Kidney epithelial cell (primary cell): ENCODE data around the gene RALY. TPM values are rescaled to one million over a fixed set of nuclear protein-coding genes. Genes with fewer than 3 reads are reported as not detected.

ENCODE experiments used
- DNase-seq: peaks from one replicate; pipeline ENCODE4 v3.0.0-alpha.2; 2010; ENCODE audit warnings: low read depth
- H3K27me3 ChIP-seq: 2 replicates; pipeline ENCODE4 v1.6.0; 2011; ENCODE audit warnings: low read length; ENCODE audit not compliant: control insufficient read depth, insufficient read depth
- H3K36me3 ChIP-seq: 2 replicates; pipeline ENCODE4 v1.5.1; 2011; ENCODE audit warnings: low read length; ENCODE audit not compliant: control insufficient read depth, insufficient read depth
- H3K4me3 ChIP-seq: 2 replicates; pipeline ENCODE4 v1.5.1; 2011; ENCODE audit warnings: low read depth, mild to moderate bottlenecking, control low read depth, low read length
- total RNA-seq: library from RNA; depleted of rRNA; stranded (reverse); fragments of >200 nt; gene quantifications from 2 replicates; pipeline ENCODE4 v1.2.3, GENCODE V29; 2015
- TF ChIP-seq, protein P1 (sequence below): IDR thresholded peaks from 2 replicates; pipeline ENCODE4 v1.5.1; 2011; ENCODE audit warnings: mild to moderate bottlenecking, moderate library complexity, low read length, control low read depth, inconsistent platforms; ENCODE audit not compliant: insufficient read depth, poor library complexity, severe bottlenecking

The RALY gene
- total RNA-seq, 1 donor from 2014 or later = 138 TPM

- H3K4me3 ChIP-seq = no peak overlapping the region
- TF ChIP-seq, protein P1, sequence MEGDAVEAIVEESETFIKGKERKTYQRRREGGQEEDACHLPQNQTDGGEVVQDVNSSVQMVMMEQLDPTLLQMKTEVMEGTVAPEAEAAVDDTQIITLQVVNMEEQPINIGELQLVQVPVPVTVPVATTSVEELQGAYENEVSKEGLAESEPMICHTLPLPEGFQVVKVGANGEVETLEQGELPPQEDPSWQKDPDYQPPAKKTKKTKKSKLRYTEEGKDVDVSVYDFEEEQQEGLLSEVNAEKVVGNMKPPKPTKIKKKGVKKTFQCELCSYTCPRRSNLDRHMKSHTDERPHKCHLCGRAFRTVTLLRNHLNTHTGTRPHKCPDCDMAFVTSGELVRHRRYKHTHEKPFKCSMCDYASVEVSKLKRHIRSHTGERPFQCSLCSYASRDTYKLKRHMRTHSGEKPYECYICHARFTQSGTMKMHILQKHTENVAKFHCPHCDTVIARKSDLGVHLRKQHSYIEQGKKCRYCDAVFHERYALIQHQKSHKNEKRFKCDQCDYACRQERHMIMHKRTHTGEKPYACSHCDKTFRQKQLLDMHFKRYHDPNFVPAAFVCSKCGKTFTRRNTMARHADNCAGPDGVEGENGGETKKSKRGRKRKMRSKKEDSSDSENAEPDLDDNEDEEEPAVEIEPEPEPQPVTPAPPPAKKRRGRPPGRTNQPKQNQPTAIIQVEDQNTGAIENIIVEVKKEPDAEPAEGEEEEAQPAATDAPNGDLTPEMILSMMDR = no peak
- no peak for DNase-seq
- no peaks in the 10 kb centered on the region for H3K27me3 ChIP-seq
- H3K36me3 ChIP-seq = no peaks in the 10 kb centered on the region
Observed at GRCh38 chr20:34033903-34034302, 40.2 kb downstream of the RALY start.

GRCh38 chr20:34037121-34037520, 43.4 kb downstream of the RALY start:
- H3K36me3 ChIP-seq = no peaks in the 10 kb centered on the region
- TF ChIP-seq, protein P1 = no peak
- no peaks in the 10 kb centered on the region for H3K27me3 ChIP-seq
- DNase-seq = no peak
- no peak overlapping the region for H3K4me3 ChIP-seq

GRCh38 chr20:34037767-34038166, 44.1 kb downstream of the RALY start:
- no peak for DNase-seq
- TF ChIP-seq, protein P1 = no peak
- H3K27me3 ChIP-seq = no peaks in the 10 kb centered on the region
- no peaks in the 10 kb centered on the region for H3K36me3 ChIP-seq
- no peak overlapping the region for H3K4me3 ChIP-seq

DNA sequence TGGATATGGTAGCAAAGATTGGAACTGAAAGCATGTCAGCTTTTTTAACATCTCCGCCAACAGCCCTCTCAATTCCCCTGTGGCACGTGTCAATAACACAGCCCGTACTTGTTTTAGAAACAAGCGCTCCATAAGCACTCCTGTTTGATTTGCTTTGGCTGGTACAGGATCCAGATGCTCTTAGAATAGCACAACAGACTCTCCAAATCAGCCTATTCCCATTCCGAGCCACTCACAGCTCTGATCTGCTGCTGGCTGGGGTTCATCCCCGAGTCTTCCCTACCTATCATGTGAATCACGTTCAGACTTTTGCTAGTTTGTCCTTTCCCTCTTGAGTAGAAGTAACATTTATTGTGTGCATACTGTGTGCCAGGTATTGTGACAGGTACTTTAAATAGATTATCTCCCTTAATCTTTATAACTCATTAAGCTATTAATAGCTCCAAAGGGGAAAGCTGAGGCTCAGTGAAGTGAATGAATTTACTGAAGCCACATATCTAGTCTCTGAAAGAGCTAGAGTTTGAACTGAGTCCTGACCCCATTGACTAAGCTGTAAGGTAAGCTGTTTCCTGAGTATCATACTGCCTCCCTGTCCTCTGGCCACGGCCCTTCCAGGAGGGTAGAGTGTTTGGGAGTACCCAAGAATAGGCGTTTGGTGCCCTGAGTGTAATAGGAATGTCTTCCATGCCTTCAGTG, 46.7 kb downstream of the RALY start:
- no peak overlapping the region for H3K4me3 ChIP-seq
- no peaks in the 10 kb centered on the region for H3K27me3 ChIP-seq
- H3K36me3 ChIP-seq = no peaks in the 10 kb centered on the region
- TF ChIP-seq, protein P1 = no peak
- no peak for DNase-seq

DNA sequence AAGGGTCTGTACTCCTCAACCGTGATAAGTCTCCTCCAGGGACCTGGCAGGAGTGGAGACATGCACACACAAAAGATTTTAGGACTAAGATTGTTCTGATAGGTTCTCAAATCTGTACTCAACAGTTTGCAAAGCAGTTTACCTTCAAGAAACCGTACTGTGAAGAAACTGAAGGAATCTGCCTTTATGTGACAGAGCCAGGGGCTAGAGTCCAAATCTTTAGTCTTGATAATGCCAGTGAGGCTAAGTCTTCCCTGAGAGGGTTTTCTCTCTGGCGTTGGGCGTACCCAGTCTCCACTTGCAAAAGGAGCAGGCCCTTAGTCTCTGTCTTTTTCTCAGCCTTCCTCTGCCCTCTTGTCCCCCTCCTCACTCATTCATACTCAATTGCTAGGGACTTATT, 47.5 kb downstream of the RALY start:
- Histone ChIP-seq H3K4me3 (no peak overlapping the region), H3K27me3 (no peaks in the 10 kb centered on the region)
- TF ChIP-seq, protein P1 = no peak

DNA sequence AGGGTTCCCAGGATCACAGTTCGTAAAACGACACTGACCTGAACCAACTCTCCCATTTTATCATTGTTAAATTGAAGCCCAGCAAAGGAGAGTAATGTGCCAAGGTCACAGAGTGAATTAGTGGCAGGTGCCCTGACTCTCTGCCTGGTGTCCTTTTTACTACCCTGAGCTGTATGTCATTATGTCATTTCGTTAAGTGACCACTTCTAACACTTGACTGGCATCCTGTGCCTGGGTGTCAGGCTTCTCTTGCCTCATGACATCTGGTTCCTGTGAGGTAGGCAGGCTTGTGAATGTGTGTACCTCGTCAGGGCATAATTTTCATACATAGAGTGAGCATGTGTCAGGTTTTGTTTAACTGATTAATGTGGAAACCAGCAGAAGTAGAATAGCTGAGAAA, 48.6 kb downstream of the RALY start:
- Histone ChIP-seq H3K36me3 (no peaks in the 10 kb centered on the region), H3K4me3 (no peak overlapping the region), H3K27me3 (no peaks in the 10 kb centered on the region)
- DNase-seq = no peak
- TF ChIP-seq, protein P1 = no peak

More for the DNA sequence above, 47.5 kb downstream of the RALY start:
- no peak for DNase-seq
- no peaks in the 10 kb centered on the region for H3K36me3 ChIP-seq
